Stomach (tissue), 4 donors: Measurements from ENCODE around the gene ZNF302.

ENCODE experiments used
- EP300 ChIP-seq: sonication (generic); formaldehyde crosslinking; IDR thresholded peaks from one replicate; pipeline ENCODE4 v1.6.1; 2017; ENCODE audit warnings: antibody characterized with exemption
- POLR2A ChIP-seq, 4 donors: fragments of 450-650 bp; IDR thresholded peaks; one replicate each; pipeline ENCODE4 v1.6.1; 2016; ENCODE audit warnings: antibody characterized with exemption in 4 of 4, control low read depth in 2 of 4, mild to moderate bottlenecking in 1 of 4, moderate library complexity in 1 of 4
- POLR2AphosphoS5 ChIP-seq, 3 donors: sonication (generic); formaldehyde crosslinking; IDR thresholded peaks; one replicate each; pipeline ENCODE4 v1.6.1; 2016; ENCODE audit warnings: antibody characterized with exemption in 3 of 3
- TF ChIP-seq, protein P1 (sequence below), 7 experiments: fragments of 450-650 bp in 4 of 7; fragments of 200-600 bp in 3 of 7; sonication (generic) in 3 of 7; IDR thresholded peaks; one replicate each; pipeline ENCODE4 v1.5.1; 2016 to 2019; ENCODE audit warnings: antibody characterized with exemption in 7 of 7, control low read depth in 2 of 7, mild to moderate bottlenecking in 1 of 7

DNA sequence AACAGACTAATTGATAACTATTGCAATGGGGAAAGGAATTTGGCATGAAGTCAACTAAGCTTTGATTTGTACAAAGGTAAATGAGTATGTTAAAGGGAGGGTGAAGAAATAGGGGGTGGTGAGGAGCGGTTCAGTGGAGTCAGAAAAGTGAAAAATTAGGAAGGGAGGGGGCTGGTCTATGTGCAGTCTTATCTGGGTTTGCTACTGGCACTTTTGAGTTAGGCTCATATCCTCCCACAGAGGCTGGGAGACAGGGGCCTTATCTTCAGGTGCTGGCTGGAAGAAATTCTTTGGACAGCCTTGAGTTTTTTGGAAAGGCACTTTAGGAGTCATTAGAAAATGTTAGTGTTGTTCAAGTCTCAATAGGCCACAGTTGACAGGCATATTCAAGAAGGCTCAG, 11.1 kb downstream of the ZNF302 start:
- TF ChIP-seq, protein P1, sequence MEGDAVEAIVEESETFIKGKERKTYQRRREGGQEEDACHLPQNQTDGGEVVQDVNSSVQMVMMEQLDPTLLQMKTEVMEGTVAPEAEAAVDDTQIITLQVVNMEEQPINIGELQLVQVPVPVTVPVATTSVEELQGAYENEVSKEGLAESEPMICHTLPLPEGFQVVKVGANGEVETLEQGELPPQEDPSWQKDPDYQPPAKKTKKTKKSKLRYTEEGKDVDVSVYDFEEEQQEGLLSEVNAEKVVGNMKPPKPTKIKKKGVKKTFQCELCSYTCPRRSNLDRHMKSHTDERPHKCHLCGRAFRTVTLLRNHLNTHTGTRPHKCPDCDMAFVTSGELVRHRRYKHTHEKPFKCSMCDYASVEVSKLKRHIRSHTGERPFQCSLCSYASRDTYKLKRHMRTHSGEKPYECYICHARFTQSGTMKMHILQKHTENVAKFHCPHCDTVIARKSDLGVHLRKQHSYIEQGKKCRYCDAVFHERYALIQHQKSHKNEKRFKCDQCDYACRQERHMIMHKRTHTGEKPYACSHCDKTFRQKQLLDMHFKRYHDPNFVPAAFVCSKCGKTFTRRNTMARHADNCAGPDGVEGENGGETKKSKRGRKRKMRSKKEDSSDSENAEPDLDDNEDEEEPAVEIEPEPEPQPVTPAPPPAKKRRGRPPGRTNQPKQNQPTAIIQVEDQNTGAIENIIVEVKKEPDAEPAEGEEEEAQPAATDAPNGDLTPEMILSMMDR (IDR thresholded peaks at IDR 0.05), result no peak
- TF ChIP-seq EP300, result no peak
- no peak for TF ChIP-seq POLR2A (IDR thresholded peaks at IDR 0.05)
- no peak for TF ChIP-seq POLR2AphosphoS5 (IDR thresholded peaks at IDR 0.05)
